ENCODE measurements around the gene DNAH9. TPM values are rescaled to one million over a fixed set of nuclear protein-coding genes. Genes with fewer than 3 reads are reported as not detected.

Gene DNAH9
- total RNA-seq, 1 experiment from 2014 or later: 0.22 TPM

DNA sequence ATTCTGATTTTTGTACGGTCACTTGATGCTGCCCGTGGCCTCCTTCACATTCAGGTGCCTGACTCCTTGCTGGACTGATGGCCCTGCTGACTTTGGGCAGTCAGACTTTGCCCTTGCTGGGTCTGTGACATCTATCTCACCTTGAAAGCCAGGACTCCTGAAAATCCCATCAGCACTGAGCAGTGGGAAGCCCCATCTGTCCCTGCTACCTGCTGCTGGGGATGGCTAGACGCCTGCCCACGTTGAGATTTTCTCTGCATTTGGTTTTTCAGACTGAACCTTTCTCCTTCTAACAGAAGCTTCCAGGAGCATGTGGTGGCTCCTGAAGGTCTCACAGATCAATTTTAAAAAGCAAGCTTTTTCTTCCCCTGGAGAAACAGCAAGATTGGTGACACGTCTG is 409.2 kb downstream of the DNAH9 start:
- Histone ChIP-seq H3K4me2 (ENCODE audit: insufficient read depth, insufficient read length, low read length) (no peak overlapping the region), H3K27ac (ENCODE audit: insufficient read length, low read depth, low read length) (no peak overlapping the region), H3T11ph (ENCODE audit: low read length) (no peak overlapping the region), H4K8ac (replicated peaks; ENCODE audit: insufficient read length, low read depth, low read length) (no peak overlapping the region), H2BK15ac (ENCODE audit: low read depth, low read length) (no peak overlapping the region), H2AFZ (ENCODE audit: low read length) (no peak overlapping the region), H3K4ac (ENCODE audit: low read depth, low read length) (no peak overlapping the region), H3K79me1 (ENCODE audit: insufficient read depth, low read depth, low read length, poor library complexity, severe bottlenecking) (no peaks in the 10 kb centered on the region), H3K79me2 (ENCODE audit: insufficient read depth, low read length) (no peaks in the 10 kb centered on the region), H3K14ac (ENCODE audit: insufficient read depth, low read length) (no peak overlapping the region), H3K56ac (ENCODE audit: insufficient read length, low read depth, low read length) (no peak overlapping the region), H2BK20ac (ENCODE audit: low read depth, low read length, poor library complexity, severe bottlenecking) (no peak overlapping the region), H4K91ac (ENCODE audit: insufficient read length, low read depth, low read length) (no peak overlapping the region), H2AK5ac (ENCODE audit: insufficient read length, low read length) (no peak overlapping the region), H2BK120ac (ENCODE audit: low read depth, low read length, poor library complexity, severe bottlenecking) (no peak overlapping the region), H3K9me3 (ENCODE audit: control insufficient read depth, low read depth, low read length) (no peaks in the 10 kb centered on the region), H3K9ac (ENCODE audit: extremely low read depth, insufficient read length, low read length) (no peak overlapping the region), H3K23me2 (ENCODE audit: insufficient read length, low read depth, low read length, poor library complexity, severe bottlenecking) (no peaks in the 10 kb centered on the region), H3K23ac (ENCODE audit: insufficient read length, low read depth, low read length) (no peak overlapping the region), H4K5ac (ENCODE audit: insufficient read length, low read depth, low read length) (no peak overlapping the region), H4K20me1 (ENCODE audit: control insufficient read depth, insufficient read depth, insufficient read length) (no peaks in the 10 kb centered on the region), H3K18ac (ENCODE audit: insufficient read length, low read depth, low read length) (no peak overlapping the region), H3K27me3 (ENCODE audit: insufficient read depth, low read length) (no peaks in the 10 kb centered on the region), H3K4me1 (ENCODE audit: insufficient read depth, low read length) (no peaks in the 10 kb centered on the region), H2BK12ac (ENCODE audit: insufficient read length, low read depth, low read length) (no peak overlapping the region), H2BK5ac (ENCODE audit: insufficient read length, low read length) (no peak overlapping the region)
- Mint-ChIP-seq H3K27ac (no peak overlapping the region), H3K4me3 (no peak overlapping the region; a peak in 1 of 5 replicates), H3K9me3 (no peaks in the 10 kb centered on the region), H3K4me1 (peaks cover 0 to 8% of the 10 kb centered on the region in 2 experiments; a peak in 2 of 4 replicates), H3K27me3 (ENCODE audit: low read depth) (peaks cover 1% of the 10 kb centered on the region; the same call in 1 of the 2 replicates), H3K36me3 (ENCODE audit: insufficient read depth in 1 of 3, low read depth in 3 of 3) (no peaks in the 10 kb centered on the region)
- TF ChIP-seq, protein P1, sequence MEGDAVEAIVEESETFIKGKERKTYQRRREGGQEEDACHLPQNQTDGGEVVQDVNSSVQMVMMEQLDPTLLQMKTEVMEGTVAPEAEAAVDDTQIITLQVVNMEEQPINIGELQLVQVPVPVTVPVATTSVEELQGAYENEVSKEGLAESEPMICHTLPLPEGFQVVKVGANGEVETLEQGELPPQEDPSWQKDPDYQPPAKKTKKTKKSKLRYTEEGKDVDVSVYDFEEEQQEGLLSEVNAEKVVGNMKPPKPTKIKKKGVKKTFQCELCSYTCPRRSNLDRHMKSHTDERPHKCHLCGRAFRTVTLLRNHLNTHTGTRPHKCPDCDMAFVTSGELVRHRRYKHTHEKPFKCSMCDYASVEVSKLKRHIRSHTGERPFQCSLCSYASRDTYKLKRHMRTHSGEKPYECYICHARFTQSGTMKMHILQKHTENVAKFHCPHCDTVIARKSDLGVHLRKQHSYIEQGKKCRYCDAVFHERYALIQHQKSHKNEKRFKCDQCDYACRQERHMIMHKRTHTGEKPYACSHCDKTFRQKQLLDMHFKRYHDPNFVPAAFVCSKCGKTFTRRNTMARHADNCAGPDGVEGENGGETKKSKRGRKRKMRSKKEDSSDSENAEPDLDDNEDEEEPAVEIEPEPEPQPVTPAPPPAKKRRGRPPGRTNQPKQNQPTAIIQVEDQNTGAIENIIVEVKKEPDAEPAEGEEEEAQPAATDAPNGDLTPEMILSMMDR (conservative IDR thresholded peaks at IDR 0.05): no peak
- no peak for DNase-seq
- WGBS (ENCODE audit: extremely low coverage, insufficient read length, low lambda C conversion rate): no CpG with 5 or more reads among the region's 5 CpGs
